ENCODE results near the gene NUP93.
"Not testable (repeated sequence)": the region's sequence is repeated elsewhere in the genome, so short reads cannot be mapped to it uniquely, and the experiment has no call there.

NUP93 gene

DNA sequence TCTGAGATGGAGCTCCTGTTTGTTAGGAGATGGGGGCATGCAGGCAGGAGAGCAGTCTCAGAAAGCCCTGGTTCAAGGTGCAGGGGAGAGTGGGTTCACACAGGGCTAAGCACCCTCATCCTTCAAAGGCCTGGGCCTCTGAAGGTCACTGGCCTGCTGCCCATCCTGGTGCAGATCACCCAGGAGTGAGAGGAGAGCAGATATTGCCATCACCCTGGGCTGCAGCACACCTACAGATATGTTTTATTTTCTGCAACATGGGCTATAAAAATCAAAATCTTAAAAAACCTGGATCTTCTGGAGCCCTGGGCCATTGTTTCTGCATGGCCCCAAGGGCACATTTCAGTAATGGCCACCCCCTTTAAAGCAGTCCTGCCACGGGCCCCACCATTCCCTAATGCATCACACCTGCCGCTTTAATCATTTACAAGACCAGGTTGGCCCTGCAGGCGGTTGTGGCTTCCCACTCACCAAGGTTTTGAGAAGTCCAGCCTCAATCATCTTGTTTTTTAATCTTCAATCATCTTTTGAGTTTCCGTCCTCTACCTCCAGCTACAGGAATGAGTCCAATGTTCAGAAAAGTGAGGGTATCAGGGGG is 20.4 kb upstream of the NUP93 start:
- no peak for DNase-seq

DNA sequence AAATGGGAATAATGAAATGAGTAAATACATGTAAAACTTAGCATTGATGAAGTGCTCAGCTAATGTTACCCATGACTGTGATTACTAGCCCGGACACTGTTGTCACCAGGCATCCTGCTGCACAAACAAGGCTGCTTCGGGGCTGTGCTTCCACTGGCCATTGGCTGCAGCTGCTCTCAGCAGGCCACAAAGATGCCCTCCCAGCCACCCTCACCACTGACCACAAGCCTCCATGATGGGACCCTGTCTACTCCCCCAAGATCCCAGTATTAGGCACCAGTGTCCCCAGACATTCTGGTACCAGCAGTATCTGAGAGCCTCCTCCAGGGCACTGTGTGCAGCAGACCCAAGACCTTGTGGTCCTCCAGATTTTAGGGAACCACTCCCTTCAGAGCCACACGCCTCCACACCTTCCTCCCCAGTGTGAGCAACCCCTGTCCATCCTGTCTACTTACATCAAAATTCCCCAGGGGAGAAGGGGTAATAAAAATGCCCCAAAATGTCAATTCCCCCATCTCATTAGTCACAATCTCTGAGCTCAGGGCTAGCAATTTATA is 19.7 kb upstream of the NUP93 start:
- no peak for DNase-seq

DNA sequence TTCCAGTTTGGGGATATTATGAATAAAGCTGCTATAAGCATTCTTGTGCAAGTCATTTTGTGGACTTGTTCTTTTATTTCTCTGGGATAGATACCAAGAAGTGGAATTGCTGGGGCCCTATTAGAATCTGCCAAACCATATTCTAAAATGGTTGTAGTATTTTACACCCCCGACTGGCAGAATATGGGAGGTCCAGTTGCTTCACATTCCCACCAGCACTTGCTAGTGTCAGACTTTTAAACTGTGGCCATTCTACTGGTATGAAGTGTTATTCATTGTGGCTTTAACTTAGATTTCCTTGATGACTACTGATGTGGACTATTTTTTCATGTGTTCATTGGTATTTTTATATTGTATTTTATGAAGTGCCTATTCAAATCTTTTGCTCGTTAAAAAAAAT is 18.1 kb upstream of the NUP93 start:
- no peak for DNase-seq

DNA sequence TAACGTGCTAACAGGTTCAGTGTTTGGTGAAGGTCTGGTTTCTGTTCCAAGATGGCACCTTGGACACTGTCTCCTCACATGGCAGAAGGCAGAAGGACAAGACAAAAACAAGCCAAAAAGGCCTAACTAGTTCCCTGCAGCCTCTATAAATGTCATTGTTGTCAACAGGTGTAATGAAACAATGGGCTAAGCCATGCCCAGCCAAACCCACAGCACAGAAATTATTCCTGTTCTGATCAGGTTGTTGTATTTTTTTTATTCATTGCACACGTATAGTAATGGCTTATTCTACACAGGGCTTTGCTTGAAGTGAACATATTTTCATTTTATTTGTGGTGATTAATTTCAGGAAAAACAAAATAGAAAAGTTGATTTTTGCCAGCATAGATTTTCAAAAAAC is 16.1 kb upstream of the NUP93 start:
- DNase-seq, result no peak

DNA sequence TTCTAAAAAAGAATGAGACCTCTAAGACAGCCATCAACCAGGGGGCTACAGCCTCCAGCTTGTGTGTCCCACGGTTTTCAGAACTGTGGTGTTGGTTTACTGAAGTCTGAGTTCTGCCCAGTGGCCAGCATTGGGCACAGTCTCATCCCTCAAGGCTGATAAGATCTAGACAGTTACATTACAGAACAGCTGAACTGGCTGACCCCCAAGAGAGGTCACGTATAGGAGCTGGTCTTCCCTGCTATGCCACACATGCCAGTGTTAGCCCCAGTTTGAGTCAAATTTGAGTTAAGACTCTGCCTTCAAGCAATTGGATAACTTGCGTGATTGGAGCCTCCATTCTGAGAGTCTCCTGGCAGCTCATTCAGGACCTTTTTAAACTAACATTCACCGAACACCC is 14.8 kb upstream of the NUP93 start:
- no peak for DNase-seq

DNA sequence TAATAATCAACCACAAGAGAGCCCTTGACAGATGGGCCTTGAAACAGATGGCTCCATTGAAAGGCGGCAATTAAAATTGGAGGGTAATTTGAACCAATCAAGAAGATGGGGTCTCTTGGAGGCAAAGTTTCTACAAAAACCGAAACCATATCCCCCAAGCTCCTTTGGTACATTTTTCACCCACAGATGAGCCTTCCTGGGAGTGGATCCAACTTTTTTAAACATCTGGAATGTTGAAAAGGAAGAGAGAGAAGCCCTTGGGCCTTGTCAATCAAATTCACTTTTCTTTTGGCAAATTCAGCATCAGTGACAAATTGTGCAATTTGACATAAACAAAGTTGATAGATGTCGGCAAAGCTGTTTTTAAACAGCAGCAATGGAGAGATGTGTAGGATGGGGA is 13.2 kb upstream of the NUP93 start:
- no peak for DNase-seq

DNA sequence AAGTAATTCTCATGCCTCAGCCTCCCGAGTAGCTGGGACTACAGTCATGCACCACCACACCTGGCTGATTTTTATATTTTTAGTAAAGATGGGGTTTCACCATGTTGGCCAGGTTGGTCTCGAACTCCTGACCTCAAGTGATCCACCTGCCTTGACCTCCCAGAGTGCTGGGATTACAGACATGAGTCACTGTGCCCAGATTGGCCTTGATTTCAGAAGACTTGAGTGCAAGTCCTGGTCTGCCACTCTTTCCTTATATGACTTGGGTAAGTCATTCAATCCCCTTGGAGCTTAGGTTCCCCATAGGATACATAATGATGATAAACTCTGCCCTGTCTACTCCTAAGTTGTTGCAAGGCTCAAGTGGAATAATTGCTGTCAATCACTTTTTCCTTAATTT is 12.4 kb upstream of the NUP93 start:
- not testable (repeated sequence) for DNase-seq

DNA sequence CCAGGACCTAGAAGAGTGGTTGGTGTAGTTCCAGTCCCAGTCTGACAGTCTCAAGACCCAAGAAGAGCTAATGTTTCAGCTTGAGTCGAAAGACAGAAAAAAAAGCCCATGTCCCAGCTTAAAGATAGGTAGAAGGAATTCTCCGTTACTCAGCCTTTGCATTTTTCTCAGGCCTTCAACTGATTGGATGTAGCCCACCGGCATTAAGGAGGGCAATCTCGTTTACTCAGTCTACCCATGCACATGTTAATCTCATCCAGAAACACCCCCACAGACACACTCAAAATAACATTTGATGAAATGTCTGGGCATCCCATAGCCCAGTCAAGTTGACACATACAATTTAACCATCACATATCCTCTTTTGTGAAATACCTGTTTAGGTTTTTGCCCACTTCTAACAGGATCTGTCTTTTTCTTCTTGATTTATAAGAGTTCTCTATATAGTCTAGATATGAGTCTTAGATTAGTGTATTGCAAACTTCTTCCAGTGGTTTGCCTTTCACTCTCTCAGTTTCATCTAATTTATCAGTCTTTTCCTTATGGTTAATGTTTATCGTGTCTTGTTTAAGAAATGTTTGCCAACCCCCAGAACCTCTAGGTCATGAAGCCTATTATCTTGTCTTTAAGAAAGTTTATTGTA is 7.6 kb upstream of the NUP93 start:
- DNase-seq, result no peak

DNA sequence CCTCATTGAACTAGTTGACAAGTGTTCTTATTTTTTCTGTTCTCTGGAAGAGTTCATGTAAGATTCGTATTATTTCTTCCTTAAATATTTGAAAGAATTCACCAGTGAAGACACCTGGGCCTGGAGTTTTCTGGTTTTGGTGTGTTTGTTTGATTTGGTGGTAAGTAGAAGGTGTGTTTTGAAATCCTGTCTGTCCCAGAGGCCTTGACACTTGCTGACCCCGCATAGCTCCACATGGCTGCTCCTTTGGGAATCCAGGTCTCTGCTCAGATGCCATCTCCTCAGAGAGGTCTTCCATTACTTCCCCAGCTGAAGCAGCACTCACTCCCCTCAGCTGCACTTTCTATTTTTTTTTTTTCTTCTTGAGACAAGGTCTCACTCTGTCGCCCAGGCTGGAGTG is 5.7 kb upstream of the NUP93 start:
- no peak for DNase-seq

DNA sequence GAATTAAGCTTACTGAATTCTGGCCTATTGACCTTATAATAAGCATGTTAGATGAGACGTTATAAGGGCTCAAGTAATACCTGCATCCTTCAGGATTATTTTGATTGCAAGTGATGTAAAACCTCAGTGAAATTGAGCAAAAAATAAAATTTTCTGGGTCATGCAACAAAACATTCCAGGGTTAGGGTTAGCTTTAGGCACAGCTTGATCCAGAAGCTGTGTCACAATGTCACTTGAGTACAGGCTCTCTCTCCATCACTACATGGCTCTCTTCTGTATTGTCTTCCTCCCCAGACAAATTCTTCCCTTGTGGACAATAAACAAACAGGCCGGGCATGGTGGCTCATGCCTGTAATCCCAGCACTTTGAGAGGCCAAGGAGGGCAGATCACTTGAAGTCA is 3.6 kb upstream of the NUP93 start:
- no peak for DNase-seq

DNA sequence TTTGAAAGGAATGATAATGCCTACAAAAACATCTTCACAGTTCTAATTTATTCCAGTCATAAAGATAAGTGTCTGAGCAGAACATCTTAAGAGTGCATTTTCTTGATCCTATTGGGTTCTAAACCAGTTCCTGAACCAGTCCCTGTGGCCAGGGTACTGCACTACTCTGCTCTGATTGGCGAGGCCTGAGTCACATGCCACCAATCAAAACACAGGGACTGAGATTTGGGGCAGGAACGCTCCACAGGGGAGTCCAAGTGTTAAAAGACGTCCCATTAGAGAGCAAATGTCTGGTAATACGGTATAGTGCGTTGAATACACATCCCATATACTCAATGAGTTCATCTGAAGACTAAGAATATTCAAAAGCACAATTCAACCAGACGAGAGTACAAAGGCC is 3.0 kb upstream of the NUP93 start:
- no peak for DNase-seq

DNA sequence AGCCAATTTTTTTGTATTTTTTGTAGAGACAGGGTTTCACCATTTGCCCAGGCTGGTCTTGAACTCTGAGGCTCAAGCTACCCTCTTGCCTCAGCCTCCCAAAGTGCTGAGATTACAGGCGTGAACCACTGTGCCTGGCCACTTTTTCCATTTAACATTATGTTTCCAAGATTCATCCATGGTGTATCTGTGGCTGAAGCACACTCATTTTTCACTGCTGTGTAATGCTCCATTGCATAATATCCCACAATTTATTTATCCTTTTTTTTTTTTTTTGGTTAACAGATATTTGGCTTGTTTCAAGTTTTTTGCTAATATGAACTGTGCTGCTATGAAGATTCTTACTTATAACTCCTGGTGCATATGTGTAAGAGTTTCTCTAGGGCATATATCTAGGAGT is 1.9 kb upstream of the NUP93 start:
- no peak for DNase-seq

DNA sequence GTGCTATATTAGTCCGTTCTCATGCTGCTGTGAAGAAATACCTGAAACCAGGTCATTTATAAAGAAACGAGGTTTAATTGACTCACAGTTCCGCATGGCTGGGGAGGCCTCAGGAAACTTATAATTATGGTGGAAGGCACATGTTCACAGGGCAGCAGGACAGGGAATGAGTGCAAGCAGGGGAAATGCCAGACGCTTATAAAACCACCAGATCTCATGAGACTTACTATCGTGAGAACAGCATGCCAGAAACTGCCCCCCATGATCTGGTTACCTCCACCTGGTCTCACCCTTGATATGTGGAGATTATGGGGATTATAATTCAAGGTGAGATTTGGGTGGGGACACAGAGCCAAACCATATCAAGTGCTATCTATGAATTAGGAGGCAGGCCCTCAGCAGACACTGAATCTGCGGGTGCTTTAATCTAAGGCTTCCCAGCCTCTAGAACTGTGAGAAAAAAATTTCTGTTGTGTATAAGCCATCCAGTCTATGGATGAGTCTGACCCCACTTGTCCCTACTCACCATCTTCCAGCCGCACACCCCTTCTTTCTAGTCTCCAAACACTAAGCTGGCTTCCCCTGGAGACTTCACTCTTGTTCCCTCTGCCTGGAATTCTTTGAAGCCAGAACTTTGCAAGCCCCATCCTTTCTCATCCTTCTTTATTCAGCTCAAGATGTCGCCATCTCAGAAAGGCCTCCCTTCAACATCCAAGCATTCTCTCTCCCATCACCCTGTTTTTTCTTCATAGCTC is 772 bp upstream of the NUP93 start:
- no peak for DNase-seq

DNA sequence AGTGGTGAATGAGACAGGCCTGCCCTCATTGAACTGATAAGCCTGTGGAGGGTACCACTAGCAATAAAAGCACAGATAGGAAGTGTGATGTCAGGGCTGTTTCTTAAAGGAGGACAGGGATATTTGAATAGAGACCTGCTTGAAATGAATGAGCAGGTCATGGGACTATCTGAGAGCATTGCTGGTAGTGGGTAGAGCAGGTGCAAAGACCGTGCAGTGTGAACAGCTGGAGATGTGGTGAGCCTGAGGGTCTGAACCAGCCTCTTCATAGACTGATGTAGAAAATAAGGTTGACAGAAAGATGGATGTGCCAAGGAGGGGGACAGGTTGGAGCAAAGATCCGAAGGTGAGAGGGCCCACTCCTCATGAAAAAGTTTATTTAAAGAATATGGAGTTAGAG is 2.4 kb downstream of the NUP93 start:
- no peak for DNase-seq

DNA sequence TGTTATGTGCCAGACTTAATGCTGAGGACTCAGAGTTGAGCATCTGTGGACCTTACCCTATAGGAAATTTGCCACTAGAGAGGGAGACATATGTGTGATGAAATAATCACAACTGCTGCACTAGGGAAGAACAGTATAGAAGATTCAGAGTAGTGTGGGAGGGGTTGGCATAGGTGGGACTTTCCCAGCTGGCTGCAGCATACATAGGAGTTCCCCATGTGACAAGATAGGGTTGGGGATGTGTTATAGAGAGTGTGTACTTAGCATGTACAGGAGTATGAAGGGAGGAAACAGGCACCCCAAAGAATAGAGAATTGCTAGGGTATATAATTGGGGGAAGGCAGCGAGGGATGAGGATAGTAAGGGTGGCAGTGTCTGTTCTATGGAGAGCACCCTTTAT is 2.9 kb downstream of the NUP93 start:
- DNase-seq, result no peak

DNA sequence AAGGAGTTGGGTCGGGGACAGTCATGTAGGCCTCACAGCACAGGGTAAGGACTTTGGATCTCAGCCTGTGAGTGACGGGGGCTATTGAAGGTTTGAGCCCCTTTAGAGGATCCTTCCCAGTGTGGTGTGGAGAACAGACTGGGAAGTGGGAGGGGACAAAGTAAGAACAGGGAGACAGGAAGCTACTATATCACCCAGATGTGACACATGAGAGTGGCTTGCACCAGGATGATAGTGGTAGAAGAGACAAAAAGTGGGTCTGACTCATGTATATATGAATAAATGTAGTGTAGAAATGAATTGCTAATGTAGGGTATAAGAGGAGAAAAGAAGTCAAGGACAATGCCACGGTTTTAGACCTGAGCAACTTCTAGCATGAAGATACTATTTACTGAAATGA is 4.5 kb downstream of the NUP93 start:
- DNase-seq, result no peak

DNA sequence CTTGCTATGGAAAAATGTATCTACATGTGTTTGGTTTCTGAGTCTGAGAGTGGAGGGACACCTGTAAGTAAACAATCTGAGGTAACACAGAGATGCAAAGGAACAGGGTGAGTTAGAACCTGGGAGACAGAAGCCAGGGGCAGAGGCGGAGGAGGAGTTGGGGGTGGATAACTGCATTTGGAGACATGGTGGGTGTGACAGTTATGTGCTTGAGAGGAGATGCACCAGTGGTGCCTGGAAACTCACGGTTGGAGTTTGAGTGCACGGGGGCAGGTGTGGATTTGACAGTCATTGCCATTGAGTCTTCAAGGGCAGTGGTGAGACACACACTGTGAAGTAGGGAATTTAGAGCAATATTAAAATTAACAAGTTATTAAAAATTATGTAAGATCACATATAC is 6.5 kb downstream of the NUP93 start:
- no peak for DNase-seq

DNA sequence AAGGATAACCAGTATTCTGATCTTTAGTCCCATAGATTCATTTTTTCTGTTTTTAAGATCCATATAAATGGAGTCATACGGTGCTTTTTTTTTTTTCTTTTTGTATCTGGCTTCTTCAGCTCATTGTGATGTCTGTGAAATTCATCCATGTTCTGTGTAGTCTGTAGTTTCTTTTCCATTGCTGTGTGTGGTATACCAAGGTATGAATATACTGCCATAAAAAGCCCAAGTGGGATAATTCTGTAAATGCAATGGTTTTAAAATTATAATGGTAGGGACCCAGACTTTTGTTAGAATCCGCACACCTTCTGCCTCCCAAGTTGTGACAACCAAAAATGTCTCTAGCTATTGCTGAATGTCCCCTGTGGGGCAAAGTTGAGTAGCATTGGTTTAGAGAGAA is 7.6 kb downstream of the NUP93 start:
- no peak for DNase-seq

DNA sequence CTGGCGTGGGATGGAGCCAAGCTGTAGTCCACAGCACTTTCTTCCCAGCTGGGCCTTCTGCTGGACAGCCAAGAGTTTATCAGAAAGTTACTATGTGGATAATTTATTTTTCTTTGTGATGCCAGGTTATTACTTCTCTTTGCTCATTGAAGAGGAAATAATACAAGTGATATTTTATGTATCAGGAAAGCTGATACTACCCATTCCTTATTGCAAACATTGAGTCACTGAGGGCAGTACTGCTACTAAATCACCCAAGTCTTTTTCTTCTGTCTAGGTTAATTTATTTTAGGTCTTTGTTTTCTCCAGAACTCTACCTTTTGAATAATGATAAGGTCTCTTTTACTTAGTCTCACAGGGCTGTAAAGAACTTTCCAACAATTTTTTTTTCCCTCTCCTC is 8.3 kb downstream of the NUP93 start:
- DNase-seq, result no peak

DNA sequence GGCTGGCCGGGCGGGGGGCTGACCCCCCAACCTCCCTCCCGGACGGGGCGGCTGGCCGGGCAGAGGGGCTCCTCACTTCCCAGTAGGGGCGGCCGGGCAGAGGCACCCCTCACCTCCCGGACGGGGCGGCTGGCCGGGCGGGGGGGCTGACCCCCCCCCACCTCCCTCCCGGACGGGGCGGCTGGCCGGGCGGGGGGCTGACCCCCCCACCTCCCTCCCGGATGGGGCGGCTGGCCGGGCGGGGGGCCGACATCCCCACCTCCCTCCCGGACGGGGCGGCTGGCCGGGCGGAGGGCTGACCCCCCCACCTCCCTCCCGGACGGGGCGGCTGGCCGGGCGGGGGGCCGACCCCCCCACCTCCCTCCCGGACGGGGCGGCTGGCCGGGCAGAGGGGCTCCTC is 9.4 kb downstream of the NUP93 start:
- not testable (repeated sequence) for DNase-seq

DNA sequence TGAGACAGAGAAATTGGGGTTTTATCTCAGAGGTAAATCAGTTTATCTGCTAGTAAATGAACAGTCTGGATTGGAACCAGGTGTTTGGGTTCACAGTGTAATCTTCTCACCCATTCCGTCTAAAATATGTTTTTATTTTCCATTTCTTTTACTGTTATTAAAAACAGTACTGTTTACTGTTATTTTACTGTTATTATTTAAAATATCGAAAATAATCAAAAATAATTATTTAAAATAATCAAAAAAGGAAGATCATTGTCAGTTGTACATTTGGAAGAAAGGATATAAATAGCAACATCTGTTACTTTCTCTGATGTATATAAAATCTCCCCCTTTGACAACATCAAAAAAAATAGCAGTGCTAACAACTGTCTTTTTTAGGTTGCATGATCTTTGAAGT is 11.5 kb downstream of the NUP93 start:
- no peak for DNase-seq

DNA sequence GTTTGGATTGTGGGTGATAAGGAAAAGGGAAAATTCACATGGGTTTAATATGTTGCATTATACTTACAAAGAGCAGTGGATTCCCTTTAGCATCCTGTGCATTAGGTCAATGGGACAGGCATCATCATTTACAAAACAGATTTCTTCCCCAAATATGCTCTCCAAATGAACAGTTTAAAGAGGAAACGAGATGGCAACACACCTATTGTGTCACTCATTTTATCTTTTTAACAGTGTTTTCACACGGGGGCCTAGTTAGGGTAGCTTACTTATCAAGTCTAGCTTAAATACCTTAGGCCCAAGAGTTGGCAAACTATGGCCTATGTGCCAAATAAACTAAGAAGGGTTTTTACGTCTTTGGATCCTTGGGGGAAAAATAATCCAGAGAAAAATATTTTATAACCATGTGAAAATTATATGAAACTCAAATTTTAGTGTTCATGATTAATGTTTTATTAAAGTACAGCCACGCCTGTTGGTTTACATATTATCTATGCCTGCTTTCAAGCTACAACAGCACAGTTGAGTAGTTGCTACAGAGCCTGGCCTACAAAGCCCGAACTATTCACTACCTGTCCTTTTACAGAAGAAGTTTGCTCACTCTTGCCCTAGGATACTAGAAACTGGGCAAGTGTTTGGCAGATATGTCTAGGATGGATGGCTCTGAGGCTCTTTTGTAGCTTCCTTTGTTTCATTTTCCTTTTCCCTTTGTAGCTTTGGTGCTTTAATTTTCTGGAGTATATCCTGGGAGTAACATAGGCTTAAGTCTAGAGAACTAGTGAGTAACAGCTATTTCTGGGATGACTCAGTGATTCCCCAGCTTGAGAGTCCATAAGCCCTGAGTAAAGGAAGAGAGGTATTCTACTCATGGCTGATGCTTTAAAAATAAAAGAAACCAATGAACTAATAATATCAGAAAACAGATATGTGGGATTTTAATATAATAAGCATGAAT is 12.4 kb downstream of the NUP93 start:
- DNase-seq, result no peak

DNA sequence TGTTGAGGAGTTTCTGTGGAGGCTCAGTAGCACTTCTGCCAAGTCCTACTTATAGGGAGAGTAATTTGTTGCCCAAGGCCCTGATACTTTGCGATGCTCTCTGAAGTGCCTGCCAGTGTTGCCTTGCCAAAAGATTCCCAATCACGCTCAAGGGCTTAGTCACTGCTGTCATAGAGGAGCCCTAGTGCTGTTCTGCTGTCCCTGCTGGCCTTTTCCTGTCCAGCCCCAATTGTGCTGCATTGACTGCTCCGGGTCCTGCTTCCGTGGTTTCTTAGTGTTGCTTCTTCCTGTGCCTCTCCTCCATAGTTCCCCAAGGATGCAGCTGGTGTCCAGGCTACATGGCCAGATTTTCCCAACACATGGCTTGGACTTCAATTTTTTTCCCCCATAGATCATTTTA is 13.9 kb downstream of the NUP93 start:
- no peak for DNase-seq

Measured in SIG-M5 (cell line).